Measurements from ENCODE around the gene AK9.
"Not testable (repeated sequence)": the region's sequence is repeated elsewhere in the genome, so short reads cannot be mapped to it uniquely, and the experiment has no call there.

Gene AK9

GRCh38 chr6:109695468-109695867 lies 4.5 kb upstream of the AK9 start:
- DNase-seq (ENCODE audit: low spot score): no peak

DNA sequence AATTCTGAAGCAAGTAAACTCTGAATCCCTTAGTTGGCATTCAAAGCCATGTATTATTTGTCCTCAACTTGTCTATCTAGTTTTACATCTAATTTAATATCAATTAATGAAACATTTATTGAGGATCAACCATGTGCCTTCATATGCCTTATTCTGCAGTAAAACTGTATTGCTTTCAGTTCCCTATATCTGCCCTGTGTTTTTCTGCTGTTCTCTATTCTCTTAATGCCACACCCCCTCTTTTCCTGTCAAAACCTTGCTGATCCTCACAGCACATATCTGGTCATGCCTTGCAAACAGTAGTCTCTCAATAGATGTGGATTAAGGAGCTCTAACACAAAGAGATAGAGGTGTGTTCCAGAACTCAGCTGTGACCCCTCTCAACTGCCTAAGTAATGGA lies 2.1 kb upstream of the AK9 start:
- no peak for DNase-seq (ENCODE audit: low spot score)

DNA sequence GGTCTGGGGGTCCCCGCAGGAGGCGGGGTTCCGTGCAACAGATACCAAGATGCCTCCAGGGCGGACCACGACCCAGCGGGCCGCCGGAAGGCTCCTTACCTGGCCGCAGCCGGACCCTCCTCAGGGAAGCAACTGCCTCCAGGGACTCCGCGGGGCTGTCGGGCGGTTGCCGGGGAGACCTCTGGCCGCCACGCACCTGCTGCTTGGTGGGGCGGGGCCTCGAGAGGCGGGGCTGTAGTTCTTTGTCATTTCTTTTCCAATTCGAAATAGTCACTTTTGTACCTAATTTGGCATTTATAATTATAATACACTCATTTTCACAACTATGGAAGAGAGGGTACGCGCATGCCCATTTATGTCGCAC lies 647 bp downstream of the AK9 start:
- DNase-seq (ENCODE audit: low spot score): no peak

DNA sequence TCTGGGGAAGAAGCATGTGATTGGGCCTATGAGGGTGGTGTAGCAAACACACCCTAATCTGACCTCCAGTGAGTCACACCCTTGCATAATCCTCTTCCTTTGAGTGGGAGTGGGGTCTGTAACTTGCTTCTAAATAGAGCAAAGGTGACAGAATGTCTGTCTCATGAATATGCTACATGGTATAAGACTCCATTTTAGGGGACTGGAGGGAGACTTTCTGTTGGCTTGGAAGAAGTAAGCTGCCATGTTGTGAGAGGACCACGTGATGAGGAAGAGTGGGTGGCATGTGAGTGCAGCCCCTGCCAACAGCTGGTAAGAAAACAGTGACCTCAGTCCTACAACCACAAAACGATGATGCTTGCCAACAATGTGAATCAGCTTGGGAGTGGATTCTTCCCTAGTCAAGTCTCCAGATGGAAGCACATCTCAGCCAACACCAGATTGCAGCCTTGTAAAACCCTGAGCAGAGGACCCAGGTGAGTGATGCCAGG lies 3.7 kb downstream of the AK9 start:
- DNase-seq (ENCODE audit: low spot score): peak; percentile 82

- DNase-seq (ENCODE audit: low spot score): no peak
Observed at GRCh38 chr6:109686566-109687265, 4.3 kb downstream of the AK9 start.

DNA sequence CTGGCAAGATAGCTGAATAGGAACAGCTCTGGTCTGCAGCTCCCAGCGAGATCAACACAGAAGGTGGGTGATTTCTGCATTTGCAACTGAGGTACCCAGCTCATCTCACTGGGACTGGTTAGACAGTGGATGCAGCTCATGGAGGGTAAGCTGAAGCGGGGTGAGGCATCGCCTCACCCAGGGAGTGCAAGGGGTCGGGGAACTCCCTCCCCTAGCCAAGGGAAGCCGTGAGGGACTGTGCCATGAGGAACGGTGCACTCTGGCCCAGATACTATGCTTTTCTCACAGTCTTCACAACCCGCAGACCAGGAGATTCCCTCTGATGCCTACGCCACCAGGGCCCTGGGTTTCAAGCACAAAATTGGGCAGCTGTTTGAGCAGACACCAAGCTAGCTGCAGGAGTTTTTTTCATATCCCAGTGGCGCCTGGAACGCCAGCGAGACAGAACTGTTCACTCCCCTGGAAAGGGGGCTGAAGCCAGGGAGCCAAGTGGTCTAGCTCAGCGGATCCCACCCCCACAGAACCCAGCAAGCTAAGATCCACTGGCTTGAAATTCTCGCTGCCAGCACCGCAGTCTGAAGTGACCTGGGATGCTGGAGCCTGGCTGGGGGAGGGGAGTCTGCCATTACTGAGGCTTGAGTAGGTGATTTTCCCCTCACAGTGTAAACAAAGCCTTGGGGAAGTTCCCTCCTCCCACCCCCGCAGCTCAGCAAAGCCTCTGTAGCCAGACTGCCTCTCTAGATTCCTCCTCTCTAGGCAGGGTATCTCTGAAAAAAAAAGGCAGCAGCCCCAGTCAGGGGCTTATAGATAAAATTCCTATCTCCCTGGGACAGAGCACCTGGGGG lies 12.1 kb downstream of the AK9 start:
- not testable (repeated sequence) for DNase-seq (ENCODE audit: low spot score)

DNA sequence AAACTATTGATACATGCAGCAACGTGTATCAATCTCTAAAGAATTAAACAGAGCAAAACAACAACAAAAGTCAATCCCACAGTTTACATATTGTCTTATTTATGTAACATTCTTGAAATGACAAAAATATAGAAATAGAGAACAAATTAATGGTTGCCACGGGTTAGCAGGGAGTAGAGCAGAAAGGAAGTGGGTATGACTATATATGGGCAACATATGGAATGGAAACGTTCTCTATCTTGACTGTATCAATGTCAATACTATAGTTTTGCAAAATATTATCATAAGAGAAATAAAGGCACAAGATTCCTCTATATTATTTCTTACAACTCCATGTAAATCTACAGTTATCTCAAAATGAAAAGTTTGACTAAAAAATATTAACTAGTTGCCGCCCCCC lies 12.8 kb downstream of the AK9 start:
- no peak for DNase-seq (ENCODE audit: low spot score)

DNA sequence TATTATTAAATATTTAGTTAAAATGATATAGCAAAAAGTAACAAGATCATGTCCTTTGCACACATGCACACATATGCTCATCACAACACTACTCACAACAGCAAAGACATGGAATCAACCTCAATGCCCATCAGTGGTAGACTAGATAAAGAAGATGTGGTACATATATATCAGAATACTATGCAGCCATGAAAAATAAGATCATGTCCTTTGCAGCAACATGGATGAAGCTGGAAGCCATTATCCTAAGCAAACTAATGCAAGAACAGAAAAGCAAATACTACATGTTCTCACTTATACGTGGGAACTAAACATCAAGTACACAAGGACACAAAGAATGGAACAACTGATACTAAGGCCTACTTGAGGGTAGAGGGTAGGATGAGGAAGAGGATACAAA lies 14.3 kb downstream of the AK9 start:
- DNase-seq (ENCODE audit: low spot score): no peak

DNA sequence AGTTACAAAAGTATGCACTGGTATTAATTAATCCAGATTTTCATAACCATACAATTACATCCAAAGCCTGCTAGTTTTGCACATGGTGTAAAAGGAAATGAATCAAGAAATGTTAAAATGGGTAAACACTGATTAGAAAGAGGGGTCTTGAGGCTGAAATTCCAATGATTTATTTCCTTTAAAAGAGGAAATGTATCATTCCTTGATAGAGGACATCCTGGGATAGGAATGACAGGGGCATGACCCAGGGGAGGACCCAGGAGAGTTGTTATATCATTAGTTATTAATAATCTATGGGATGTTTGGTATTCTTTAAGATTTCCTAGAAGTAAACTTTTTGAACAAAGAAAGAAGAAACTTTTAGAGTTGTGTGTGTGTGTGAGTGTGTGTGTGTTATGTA lies 18.2 kb downstream of the AK9 start:
- no peak for DNase-seq (ENCODE audit: low spot score)

DNA sequence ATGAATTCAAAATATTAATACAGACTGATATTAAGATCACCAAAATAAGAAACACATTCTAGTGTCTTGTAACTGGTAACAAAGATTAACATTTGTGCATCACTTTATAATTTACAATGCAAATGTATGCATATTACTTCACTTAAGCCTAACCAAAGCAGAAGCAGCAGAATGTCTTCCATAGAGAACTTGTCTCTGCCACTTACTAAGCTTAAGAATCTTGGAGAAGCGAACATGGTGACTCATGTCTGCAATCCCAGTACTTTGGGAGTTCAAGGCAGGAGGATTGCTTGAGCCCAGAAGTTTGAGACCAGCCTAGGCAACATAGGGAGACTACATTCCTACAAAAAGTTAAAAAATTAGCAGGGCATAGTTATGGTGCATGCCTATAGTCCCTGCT lies 18.8 kb downstream of the AK9 start:
- no peak for DNase-seq (ENCODE audit: low spot score)

GRCh38 chr6:109671733-109672132 lies 19.3 kb downstream of the AK9 start:
- DNase-seq (ENCODE audit: low spot score): peak; percentile 20

GRCh38 chr6:109669811-109670210 lies 21.2 kb downstream of the AK9 start:
- DNase-seq (ENCODE audit: low spot score): no peak

DNA sequence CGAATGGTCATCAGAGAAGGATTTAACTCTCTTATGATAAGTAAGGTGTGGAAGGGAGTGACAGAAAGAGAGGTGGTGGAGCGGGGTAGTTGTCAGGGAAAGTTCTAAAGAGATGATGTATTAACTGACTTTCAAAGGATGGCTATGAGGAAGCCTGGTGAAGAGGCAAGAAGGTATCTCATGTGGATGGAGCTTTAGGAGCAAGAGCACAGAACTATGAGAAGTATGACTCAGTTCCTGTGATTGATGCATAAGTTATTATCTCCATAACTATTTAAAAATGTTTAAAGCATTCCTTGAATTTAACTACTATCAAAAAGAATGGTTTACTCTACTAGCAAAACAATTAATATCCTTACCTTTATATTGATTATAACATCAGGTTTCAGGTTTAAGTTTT lies 28.8 kb downstream of the AK9 start:
- no peak for DNase-seq (ENCODE audit: low spot score)

DNA sequence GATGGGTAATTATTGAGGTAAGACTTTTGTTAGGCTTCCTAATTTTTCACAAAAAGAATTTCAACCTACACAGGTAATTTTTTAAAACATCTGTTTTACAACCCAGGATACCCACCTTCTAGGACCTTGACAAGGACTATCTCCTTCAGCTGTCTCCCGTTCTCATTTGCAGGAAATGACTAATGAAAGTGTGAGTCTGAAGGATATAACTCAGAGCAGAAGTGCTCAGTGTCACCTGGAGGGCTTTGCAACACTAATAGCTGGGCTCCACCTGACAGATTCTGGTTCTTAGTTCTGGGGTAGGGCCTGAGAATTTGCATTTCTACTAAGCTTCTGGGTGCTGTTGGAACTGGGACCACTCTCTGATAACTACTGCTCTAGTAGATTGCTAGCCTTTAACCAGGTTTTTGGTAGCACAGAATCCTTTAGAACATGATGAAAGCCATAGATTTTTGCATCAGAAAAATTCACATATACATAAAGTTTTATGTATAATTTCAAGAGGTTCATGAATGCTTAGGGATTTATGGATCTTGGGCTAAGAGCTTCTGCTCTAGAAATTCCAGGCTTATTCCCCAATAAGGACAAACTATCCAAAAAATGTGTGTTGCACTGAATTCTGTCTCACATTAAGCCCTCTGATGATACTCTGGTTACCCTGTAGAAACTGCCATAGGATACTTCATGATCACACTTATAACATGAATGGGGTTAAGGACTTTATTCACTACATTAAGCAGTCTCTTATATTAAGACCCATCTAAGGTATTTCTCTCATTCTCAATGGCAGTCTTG lies 30.3 kb downstream of the AK9 start:
- no peak for DNase-seq (ENCODE audit: low spot score)

- no peak for DNase-seq (ENCODE audit: low spot score)
Observed at GRCh38 chr6:109655761-109656262, 35.2 kb downstream of the AK9 start.

DNA sequence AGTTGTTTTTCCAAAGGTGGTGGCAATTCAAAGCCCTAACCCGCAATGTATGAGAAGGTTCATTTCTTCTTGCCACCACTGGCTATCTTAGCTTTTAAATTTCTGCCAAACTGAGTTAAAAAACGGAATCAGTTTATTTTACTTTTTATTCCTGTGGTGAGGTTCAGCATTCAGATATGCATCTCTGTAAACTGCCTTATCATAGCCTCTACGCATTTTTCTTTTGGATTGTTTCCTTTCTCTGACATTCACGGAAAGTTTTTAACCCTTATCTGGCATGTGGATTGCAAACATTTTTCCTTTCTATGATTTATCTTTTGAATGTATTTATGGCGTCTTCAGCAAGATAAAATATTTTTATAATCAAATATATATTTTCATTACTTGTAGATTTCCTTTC lies 37.7 kb downstream of the AK9 start:
- no peak for DNase-seq (ENCODE audit: low spot score)

DNA sequence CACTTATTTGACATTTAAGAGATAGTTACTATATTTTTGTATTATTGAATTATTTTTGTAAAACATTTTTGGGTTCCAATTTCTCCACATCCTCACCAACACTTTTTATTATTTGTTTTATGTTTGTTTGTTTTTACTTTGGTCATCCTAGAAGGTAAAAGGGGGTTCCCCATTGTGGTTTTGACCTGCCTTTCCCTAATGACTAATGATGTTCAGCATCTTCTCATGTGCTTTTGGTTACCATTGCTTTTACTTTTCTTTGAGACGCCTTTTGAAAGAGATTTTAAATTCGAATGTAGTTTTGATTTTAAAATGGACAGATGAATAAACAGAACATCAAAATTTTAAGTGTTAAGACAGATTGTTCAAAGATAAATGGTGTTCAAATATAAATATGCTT lies 46.9 kb downstream of the AK9 start:
- no peak for DNase-seq (ENCODE audit: low spot score)

DNA sequence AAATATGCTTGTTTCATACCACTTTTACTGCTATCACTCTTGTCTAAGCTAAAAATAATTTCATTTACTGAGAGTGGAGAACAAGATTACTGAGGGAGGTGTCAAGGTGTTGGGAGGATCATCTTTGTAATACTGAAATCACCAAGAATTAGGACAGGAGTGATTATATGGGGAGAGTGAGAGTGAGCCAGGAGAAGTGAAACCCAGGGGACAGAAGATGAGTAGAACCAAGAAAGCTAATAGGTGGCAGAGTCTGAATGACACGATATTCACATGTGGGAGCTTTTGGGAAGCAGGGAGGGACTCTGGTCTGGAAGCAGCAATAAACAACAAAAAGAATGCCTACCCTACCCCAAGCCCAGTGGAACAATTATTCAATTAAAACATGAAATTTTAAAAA lies 58.6 kb downstream of the AK9 start:
- no peak for DNase-seq (ENCODE audit: low spot score)

GRCh38 chr6:109631403-109631802 lies 59.6 kb downstream of the AK9 start:
- no peak for DNase-seq (ENCODE audit: low spot score)

DNA sequence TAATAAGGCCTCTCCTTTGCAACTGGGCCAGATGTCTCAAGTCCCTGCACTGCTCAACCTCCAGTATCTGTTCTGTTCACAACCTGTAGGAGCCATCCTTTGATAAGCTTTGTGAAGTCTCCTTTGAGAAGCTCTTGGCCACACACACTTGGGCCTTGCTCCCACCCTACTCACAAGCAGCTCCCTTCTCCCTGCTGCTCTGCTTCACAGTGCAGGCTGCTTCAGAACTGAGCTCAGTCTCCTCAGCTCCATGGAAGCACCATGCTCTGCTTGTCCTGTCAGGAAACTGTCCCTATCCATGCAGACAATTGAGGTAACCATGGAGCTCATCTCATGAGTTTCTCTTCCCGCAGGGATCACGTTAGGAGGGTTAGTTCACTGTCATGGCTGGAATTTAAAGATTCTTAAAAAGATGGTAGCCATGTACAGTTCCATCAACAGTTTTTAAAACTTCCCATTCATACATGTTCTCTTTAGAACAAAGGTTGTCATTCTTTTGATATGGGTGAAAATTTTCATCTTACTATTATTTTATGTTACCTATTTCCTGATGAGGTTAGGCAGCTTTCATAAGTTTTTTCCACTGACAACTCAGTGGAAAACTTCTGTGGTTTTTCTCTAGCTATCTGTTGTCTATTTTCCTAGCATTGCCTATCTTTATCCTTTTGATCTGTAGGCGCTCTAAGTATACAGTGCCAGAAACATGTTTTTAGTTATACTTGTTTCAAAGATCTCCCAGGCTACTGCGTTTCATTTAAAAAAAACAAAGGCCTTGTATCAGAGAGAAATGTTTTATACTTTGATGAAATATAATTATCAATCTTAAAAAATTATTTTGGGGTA lies 62.6 kb downstream of the AK9 start:
- no peak for DNase-seq (ENCODE audit: low spot score)

DNA sequence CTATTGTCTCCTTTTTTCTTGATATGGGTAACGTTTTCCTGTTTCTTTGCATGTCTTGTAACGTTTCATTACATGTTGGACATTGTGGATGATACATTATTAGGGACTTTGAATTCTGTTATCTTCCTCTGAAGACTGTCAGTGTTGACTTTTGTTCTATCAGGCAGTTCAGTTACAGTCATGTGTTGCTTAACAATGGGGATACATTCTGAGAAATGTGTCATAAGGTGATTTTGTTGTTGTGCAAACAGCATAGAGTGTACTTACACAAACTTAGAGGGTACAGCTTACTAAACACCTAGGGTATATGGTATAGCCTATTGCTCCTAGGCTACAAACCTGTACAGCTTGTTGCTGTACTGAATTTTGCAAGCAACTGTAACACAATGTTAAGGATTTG lies 64.7 kb downstream of the AK9 start:
- no peak for DNase-seq (ENCODE audit: low spot score)

DNA sequence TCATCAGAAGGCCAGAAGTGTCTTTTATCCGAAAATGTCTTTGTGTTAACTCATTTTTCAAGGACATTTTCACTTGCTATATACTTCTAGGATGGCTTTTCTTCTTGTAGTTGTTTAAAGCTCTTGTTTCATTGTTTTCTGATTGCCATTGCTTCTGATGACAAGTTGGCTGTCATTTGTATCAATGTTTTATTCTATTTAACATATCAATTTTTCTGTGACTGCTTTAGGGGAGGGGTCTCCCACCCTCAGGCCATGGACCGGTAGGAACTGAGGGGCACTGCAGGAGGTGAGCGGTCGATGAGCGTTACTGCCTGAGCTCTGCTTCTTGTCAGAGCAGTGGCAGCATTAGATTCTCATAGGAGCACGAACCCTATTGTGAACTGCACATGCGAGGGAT lies 65.8 kb downstream of the AK9 start:
- no peak for DNase-seq (ENCODE audit: low spot score)

All from AG20443 (cell line).